Thyroid gland (tissue), 4 donors: ENCODE results near the gene HMCN2. TPM values are rescaled to one million over a fixed set of nuclear protein-coding genes. Genes with fewer than 3 reads are reported as not detected.

Experiments
- DNase-seq, 2 donors: peaks; one replicate each; pipeline ENCODE4 v3.0.0-alpha.2; 2019
- H3K27ac ChIP-seq, 3 donors: fragments of 200-600 bp; sonication (generic); 1 replicate in 2 of 3; 2 replicates in 1 of 3; pipeline ENCODE4 v1.5.1; 2016 to 2019; ENCODE audit warnings: mild to moderate bottlenecking in 1 of 3, moderate library complexity in 1 of 3
- H3K27me3 ChIP-seq: fragments of 200-600 bp; sonication (generic); one replicate; pipeline ENCODE4 v1.5.1; 2019
- H3K36me3 ChIP-seq, 2 donors: fragments of 200-600 bp; sonication (generic); one replicate each; pipeline ENCODE4 v1.5.1; 2016 to 2019
- H3K4me1 ChIP-seq, 2 donors: fragments of 200-600 bp; sonication (generic); one replicate each; pipeline ENCODE4 v1.5.1; 2017 to 2019
- H3K4me3 ChIP-seq, 3 donors: fragments of 200-600 bp; sonication (generic); replicated peaks in 1 of 3; 1 replicate in 2 of 3; 2 replicates in 1 of 3; pipeline ENCODE4 v1.5.1; 2016; ENCODE audit warnings: mild to moderate bottlenecking in 1 of 3
- H3K9me3 ChIP-seq: fragments of 200-600 bp; sonication (generic); one replicate; pipeline ENCODE4 v1.5.1; 2017
- POLR2A ChIP-seq, 2 donors: fragments of 450-650 bp; IDR thresholded peaks; one replicate each; pipeline ENCODE4 v1.6.1; 2017; ENCODE audit warnings: antibody characterized with exemption in 2 of 2, mild to moderate bottlenecking in 2 of 2, moderate library complexity in 1 of 2
- WGBS, 2 donors: methylation state at CpG; one replicate each; pipeline ENCODE4 v1.1.5; 2017; 5-methylcytosine and 5-hydroxymethylcytosine counted together
- intact Hi-C: fragments of 100-400 bp; cut with DNase I; formaldehyde crosslinking; loops from one replicate; pipeline ENCODE4 v1.15.1; 2023
- total RNA-seq, 4 donors: library from RNA; depleted of rRNA; stranded (reverse); fragments of >200 nt; gene quantifications; one replicate each; pipeline ENCODE4 v1.2.3, GENCODE V29; 2016
- TF ChIP-seq, protein P1 (sequence below), 6 experiments: fragments of 200-600 bp in 3 of 6; fragments of 450-650 bp in 3 of 6; sonication (generic) in 3 of 6; IDR thresholded peaks; one replicate each; pipeline ENCODE4 v1.5.1; 2016 to 2019; ENCODE audit warnings: antibody characterized with exemption in 6 of 6, mild to moderate bottlenecking in 2 of 6, inconsistent platforms in 1 of 6, moderate library complexity in 1 of 6

Gene HMCN2
- total RNA-seq, 4 donors from 2014 or later, result 1.7 to 5.5 (median 3.5) TPM

- peaks cover 4 to 6% of the 10 kb centered on the region in 2 donors for H3K4me1 ChIP-seq
- no peaks in the 10 kb centered on the region for H3K36me3 ChIP-seq
- H3K4me3 ChIP-seq, result no peak overlapping the region
- no peaks in the 10 kb centered on the region for H3K27me3 ChIP-seq
- no peak for TF ChIP-seq POLR2A (IDR thresholded peaks at IDR 0.05)
- TF ChIP-seq, protein P1, sequence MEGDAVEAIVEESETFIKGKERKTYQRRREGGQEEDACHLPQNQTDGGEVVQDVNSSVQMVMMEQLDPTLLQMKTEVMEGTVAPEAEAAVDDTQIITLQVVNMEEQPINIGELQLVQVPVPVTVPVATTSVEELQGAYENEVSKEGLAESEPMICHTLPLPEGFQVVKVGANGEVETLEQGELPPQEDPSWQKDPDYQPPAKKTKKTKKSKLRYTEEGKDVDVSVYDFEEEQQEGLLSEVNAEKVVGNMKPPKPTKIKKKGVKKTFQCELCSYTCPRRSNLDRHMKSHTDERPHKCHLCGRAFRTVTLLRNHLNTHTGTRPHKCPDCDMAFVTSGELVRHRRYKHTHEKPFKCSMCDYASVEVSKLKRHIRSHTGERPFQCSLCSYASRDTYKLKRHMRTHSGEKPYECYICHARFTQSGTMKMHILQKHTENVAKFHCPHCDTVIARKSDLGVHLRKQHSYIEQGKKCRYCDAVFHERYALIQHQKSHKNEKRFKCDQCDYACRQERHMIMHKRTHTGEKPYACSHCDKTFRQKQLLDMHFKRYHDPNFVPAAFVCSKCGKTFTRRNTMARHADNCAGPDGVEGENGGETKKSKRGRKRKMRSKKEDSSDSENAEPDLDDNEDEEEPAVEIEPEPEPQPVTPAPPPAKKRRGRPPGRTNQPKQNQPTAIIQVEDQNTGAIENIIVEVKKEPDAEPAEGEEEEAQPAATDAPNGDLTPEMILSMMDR (IDR thresholded peaks at IDR 0.05), result no peak
- intact Hi-C loops, result no loop called here
- H3K27ac ChIP-seq, result no peak overlapping the region
- no peaks in the 10 kb centered on the region for H3K9me3 ChIP-seq
- DNase-seq, result no peak
- 92 to 95% methylated on average over 4 of the region's 4 CpGs for WGBS, 2 donors
Observed at GRCh38 chr9:130259044-130259443, 6.5 kb upstream of the HMCN2 start.

DNA sequence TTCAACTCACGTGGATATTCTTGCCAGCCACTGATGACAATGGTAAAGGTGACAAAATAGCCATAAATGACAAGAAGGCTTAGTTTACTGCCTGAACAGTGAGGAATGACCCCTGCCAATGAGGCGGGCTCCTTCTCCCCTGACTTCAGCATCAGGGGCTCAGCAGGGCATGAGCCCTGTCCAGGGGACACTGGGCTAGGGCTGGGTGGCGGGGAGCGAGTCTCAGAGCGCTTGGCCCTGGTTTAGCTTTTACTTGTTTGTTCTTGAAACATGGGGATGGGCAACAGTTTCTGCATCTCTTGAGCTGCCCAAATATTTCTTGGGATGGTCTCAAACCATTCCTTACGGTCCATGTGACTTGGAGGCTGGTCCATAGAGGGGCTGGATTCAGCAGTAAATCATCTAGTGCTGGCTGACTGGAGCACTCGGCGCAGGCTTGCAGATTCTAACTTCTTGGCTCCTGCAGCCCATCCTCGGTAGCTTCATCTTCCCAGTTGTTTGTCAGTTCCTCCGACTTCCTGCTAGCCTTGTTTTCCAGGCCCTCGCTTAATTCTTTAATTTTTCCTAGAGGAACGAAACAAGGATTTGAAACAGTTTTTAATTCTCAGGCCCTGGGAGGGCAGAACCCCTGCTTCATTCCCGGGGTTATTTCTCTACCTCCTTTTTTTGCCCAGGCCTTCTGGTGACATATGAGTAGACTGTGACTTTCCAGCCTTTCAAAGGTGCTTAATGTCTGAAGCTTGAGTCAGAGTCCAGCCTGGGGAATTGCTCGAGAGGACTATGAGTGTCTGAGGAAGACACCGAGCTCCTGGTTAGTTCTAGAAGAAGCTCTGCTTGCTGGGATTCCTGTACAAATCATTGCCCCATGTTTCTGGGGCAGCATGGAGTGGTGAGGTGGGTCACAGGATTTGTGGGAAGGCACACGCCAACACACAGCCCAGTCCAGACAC lies 4.5 kb upstream of the HMCN2 start:
- H3K4me3 ChIP-seq, result no peak overlapping the region
- H3K4me1 ChIP-seq, result peaks cover 10% of the 10 kb centered on the region in 2 donors
- no peaks in the 10 kb centered on the region for H3K36me3 ChIP-seq
- H3K27me3 ChIP-seq, result no peaks in the 10 kb centered on the region
- no peak overlapping the region for H3K27ac ChIP-seq
- no peaks in the 10 kb centered on the region for H3K9me3 ChIP-seq
- TF ChIP-seq, protein P1 (IDR thresholded peaks at IDR 0.05), result no peak
- TF ChIP-seq POLR2A (IDR thresholded peaks at IDR 0.05), result no peak
- no peak for DNase-seq
- intact Hi-C loops, result no loop called here
- WGBS, 2 donors, result 70 to 80% methylated on average over 16 of the region's 16 CpGs

DNA sequence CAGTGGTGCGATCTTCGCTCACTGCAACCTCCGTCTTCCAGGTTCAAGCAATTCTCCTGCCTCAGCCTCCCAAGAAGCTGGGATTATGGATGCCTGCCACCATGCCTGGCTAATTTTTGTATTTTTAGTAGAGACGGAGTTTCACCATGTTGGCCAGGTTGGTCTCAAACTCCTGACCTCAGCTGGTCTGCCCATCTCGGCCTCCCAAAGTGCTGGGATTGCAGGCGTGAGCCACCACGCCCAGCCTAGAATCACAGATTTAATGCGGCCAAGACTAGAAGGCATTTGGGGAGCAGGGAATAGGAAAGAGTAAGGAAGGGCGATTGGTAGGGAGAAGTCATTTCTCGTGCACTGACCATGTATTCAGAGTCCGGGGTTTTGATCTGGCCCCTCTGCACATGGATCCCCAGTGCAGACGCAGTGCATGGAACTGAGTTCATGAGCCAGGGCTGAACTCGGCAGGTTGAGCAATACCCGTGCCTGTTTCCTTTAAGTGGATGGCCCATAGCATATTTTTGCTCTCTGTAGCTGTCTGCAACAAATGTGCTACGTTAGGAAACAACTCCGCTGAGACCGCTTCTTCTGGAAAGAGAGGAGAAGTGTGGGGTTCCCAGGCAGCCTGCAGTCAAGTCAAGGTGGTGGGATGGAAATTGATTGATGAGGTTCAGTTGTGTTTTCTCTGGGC lies 3.4 kb upstream of the HMCN2 start:
- WGBS, 2 donors, result 88 to 93% methylated on average over 17 of the region's 17 CpGs
- intact Hi-C loops, result no loop called here
- TF ChIP-seq POLR2A (IDR thresholded peaks at IDR 0.05), result no peak
- TF ChIP-seq, protein P1 (IDR thresholded peaks at IDR 0.05), result no peak
- Histone ChIP-seq H3K9me3 (no peaks in the 10 kb centered on the region), H3K4me3 (no peak overlapping the region), H3K27me3 (no peaks in the 10 kb centered on the region), H3K36me3 (no peaks in the 10 kb centered on the region), H3K4me1 (peaks cover 10% of the 10 kb centered on the region in 2 donors), H3K27ac (no peak overlapping the region)
- DNase-seq, result no peak

DNA sequence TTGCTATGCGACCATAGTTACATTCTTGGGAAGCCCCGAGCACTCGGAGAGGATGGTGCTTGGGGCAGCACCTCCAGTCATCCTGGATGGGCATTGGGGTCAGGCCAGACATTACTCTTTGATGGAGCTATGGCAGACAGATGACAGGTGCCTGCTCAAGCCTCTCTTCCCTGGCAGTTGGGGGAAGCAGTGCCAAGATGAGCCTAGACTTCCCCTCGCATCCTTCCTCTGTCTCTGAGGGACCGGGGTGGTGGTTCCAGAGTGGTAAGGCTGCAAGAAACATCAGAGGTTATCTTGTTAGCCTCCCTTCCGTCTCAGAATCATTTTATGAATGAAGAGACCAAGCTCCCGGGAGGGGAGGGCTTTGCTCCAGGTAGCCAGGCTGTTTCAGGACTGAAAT lies 2.8 kb upstream of the HMCN2 start:
- no peak for TF ChIP-seq POLR2A (IDR thresholded peaks at IDR 0.05)
- TF ChIP-seq, protein P1 (IDR thresholded peaks at IDR 0.05), result no peak
- H3K36me3 ChIP-seq, result no peaks in the 10 kb centered on the region
- H3K9me3 ChIP-seq, result no peaks in the 10 kb centered on the region
- H3K4me1 ChIP-seq, result peaks cover 10% of the 10 kb centered on the region in 2 donors
- WGBS, 2 donors, result 84 to 90% methylated on average over 5 to 7 of the region's 7 CpGs
- H3K4me3 ChIP-seq, result no peak overlapping the region
- H3K27me3 ChIP-seq, result no peaks in the 10 kb centered on the region
- intact Hi-C loops, result no loop called here
- no peak for DNase-seq
- H3K27ac ChIP-seq, result no peak overlapping the region
